PC-9 (cell line): ENCODE results near the gene LMBRD2. TPM values are rescaled to one million over a fixed set of nuclear protein-coding genes. Genes with fewer than 3 reads are reported as not detected.

Experiments used
- BruUV-seq: library from RNA; stranded (reverse); fragments of 400-500 nt; replicated peaks from 2 replicates; lab custom pipeline; 2021; lab: Mats Ljungman, UMichigan
- CTCF ChIA-PET: fragments of 300-600 bp; sonication (Branson Sonifier 250); formaldehyde crosslinking; loops from one replicate; lab custom pipeline; 2022; ENCODE audit warnings: antibody characterized with exemption; lab: Charles Lee
- POLR2A ChIA-PET: fragments of 300-600 bp; sonication (Branson Sonifier 250); formaldehyde crosslinking; loops from one replicate; lab custom pipeline; 2022; ENCODE audit warnings: antibody characterized with exemption; ENCODE audit not compliant: unreplicated experiment; lab: Charles Lee
- DNase-seq, 2 experiments: peaks; one replicate each; pipeline versions ENCODE4 v3.0.0 to v3.0.0-alpha.2; 2015 to 2022; ENCODE audit warnings: mixed read lengths in 1 of 2
- H2AFZ ChIP-seq: fragments of 200-600 bp; sonication (generic); 2 replicates; pipeline ENCODE4 v1.8.1; 2017; ENCODE audit warnings: antibody characterized with exemption
- H3F3A ChIP-seq: fragments of 200-600 bp; sonication (generic); 2 replicates; pipeline ENCODE4 v1.8.1; 2017; ENCODE audit warnings: antibody characterized with exemption, mild to moderate bottlenecking, low read depth; ENCODE audit not compliant: insufficient read depth
- H3K27ac ChIP-seq: fragments of 200-600 bp; sonication (generic); 2 replicates; pipeline ENCODE4 v1.6.1; 2016; ENCODE audit warnings: mixed run types
- H3K27me3 ChIP-seq: fragments of 200-600 bp; sonication (generic); 2 replicates; pipeline ENCODE4 v1.6.1; 2016; ENCODE audit warnings: low read depth, mixed run types; ENCODE audit not compliant: insufficient read depth
- H3K36me3 ChIP-seq: fragments of 200-600 bp; sonication (generic); 2 replicates; pipeline ENCODE4 v1.6.1; 2016; ENCODE audit warnings: low read depth, mixed run types
- H3K4me1 ChIP-seq: fragments of 200-600 bp; sonication (generic); replicated peaks from 2 replicates; pipeline ENCODE4 v1.6.1; 2016; ENCODE audit warnings: mixed run types; ENCODE audit not compliant: insufficient read depth
- H3K4me2 ChIP-seq: fragments of 200-600 bp; sonication (generic); 2 replicates; pipeline ENCODE4 v1.6.1; 2017; ENCODE audit warnings: mixed run types
- H3K4me3 ChIP-seq: fragments of 200-600 bp; sonication (generic); 2 replicates; pipeline ENCODE4 v1.6.1; 2016; ENCODE audit warnings: mixed run types
- H3K79me2 ChIP-seq: fragments of 200-600 bp; sonication (generic); 2 replicates; pipeline ENCODE4 v1.6.1; 2017; ENCODE audit warnings: low read depth, mixed run types
- H3K9me2 ChIP-seq: fragments of 200-600 bp; sonication (generic); 2 replicates; pipeline ENCODE4 v1.8.1; 2017; ENCODE audit warnings: mild to moderate bottlenecking; ENCODE audit not compliant: insufficient read depth
- H3K9me3 ChIP-seq: fragments of 200-600 bp; sonication (generic); 2 replicates; pipeline ENCODE4 v1.8.1; 2016; ENCODE audit warnings: low read depth; ENCODE audit not compliant: insufficient read depth
- H4K20me1 ChIP-seq: fragments of 200-600 bp; sonication (generic); 2 replicates; pipeline ENCODE4 v1.8.1; 2017; ENCODE audit not compliant: insufficient read depth
- EZH2 ChIP-seq: fragments of 200-600 bp; sonication (generic); IDR thresholded peaks from 2 replicates; pipeline ENCODE4 v1.8.0; 2017; ENCODE audit warnings: antibody characterized with exemption, low read depth
- intact Hi-C: fragments of 100-400 bp; cut with micrococcal nuclease; formaldehyde crosslinking; loops from one replicate; pipeline ENCODE4 v1.10.0; 2022; ENCODE audit not compliant: unreplicated experiment
- total RNA-seq: library from RNA; stranded (reverse); gene quantifications from 2 replicates; pipeline ENCODE4 v1.2.3, GENCODE V29; 2021
- TF ChIP-seq, protein P1 (sequence below): fragments of 200-600 bp; sonication (generic); conservative IDR thresholded peaks from 2 replicates; pipeline ENCODE4 v1.6.1; 2017; ENCODE audit warnings: mixed run types, antibody characterized with exemption, mild to moderate bottlenecking, moderate library complexity

Gene LMBRD2
- total RNA-seq, 1 experiment from 2014 or later: 18.0 TPM

- TF ChIP-seq, protein P1, sequence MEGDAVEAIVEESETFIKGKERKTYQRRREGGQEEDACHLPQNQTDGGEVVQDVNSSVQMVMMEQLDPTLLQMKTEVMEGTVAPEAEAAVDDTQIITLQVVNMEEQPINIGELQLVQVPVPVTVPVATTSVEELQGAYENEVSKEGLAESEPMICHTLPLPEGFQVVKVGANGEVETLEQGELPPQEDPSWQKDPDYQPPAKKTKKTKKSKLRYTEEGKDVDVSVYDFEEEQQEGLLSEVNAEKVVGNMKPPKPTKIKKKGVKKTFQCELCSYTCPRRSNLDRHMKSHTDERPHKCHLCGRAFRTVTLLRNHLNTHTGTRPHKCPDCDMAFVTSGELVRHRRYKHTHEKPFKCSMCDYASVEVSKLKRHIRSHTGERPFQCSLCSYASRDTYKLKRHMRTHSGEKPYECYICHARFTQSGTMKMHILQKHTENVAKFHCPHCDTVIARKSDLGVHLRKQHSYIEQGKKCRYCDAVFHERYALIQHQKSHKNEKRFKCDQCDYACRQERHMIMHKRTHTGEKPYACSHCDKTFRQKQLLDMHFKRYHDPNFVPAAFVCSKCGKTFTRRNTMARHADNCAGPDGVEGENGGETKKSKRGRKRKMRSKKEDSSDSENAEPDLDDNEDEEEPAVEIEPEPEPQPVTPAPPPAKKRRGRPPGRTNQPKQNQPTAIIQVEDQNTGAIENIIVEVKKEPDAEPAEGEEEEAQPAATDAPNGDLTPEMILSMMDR: no peak
- no peaks in the 10 kb centered on the region for H3K9me2 ChIP-seq
- H4K20me1 ChIP-seq: no peaks in the 10 kb centered on the region
- no peaks in the 10 kb centered on the region for H3K79me2 ChIP-seq
- no peak overlapping the region for H3K4me2 ChIP-seq
- H3K4me3 ChIP-seq: no peak overlapping the region
- CTCF ChIA-PET: no interaction called here
- H3K27ac ChIP-seq: no peak overlapping the region
- BruUV-seq: no TSS peak
- no peak overlapping the region for H2AFZ ChIP-seq
- DNase-seq: no peak
- POLR2A ChIA-PET: interaction anchor here (0.7 kb wide), 1 partner anchor 1121 kb away, joined by 3 read pairs; no protein-coding TSS in a partner anchor
- H3F3A ChIP-seq: no peaks in the 10 kb centered on the region
- H3K9me3 ChIP-seq: no peaks in the 10 kb centered on the region
- intact Hi-C loops: no loop called here
- H3K27me3 ChIP-seq: no peaks in the 10 kb centered on the region
- H3K4me1 ChIP-seq: no peaks in the 10 kb centered on the region
- H3K36me3 ChIP-seq: peaks cover 4% of the 10 kb centered on the region; the same call in 1 of the 2 replicates
These were observed 22.9 kb downstream of the LMBRD2 start for GRCh38 chr5:36128795-36129194.

GRCh38 chr5:36125868-36126267 lies 25.8 kb downstream of the LMBRD2 start:
- Histone ChIP-seq H3K4me1 (no peaks in the 10 kb centered on the region), H4K20me1 (no peaks in the 10 kb centered on the region), H3K36me3 (peaks cover 4% of the 10 kb centered on the region; the same call in 1 of the 2 replicates), H3K27ac (no peak overlapping the region), H3K27me3 (no peaks in the 10 kb centered on the region), H3K9me3 (no peaks in the 10 kb centered on the region), H2AFZ (no peak overlapping the region), H3F3A (no peaks in the 10 kb centered on the region), H3K79me2 (no peaks in the 10 kb centered on the region), H3K4me2 (no peak overlapping the region), H3K4me3 (no peak overlapping the region), H3K9me2 (no peaks in the 10 kb centered on the region)
- DNase-seq: no peak
- CTCF ChIA-PET: no interaction called here
- no TSS peak for BruUV-seq
- POLR2A ChIA-PET: no interaction called here
- intact Hi-C loops: no loop called here
- TF ChIP-seq, protein P1: no peak
- TF ChIP-seq EZH2: no peak

DNA sequence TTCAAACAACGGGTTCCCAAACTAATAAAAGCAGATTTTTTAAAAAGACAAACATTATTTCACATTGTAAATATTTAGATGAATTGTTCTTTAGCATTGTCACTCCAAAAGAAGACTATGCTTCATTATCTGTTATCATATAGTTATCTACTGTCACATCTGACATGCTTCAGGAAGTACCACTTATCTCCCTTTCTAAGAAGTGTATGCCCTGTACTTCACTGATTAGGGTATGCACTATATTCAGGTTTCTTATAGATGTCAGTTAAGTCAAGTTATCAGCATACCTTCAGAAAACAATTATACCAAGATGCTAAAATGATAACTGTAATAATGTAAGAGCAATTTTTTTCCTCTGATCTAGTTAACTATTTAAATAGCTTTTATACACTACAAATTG lies 40.4 kb downstream of the LMBRD2 start:
- H3K27me3 ChIP-seq: no peaks in the 10 kb centered on the region
- H3K4me1 ChIP-seq: no peaks in the 10 kb centered on the region
- H4K20me1 ChIP-seq: no peaks in the 10 kb centered on the region
- POLR2A ChIA-PET: interaction anchor here (0.6 kb wide), 1 partner anchor 1118 kb away, joined by 3 read pairs; no protein-coding TSS in a partner anchor
- no peaks in the 10 kb centered on the region for H3K9me3 ChIP-seq
- CTCF ChIA-PET: no interaction called here
- H3K4me2 ChIP-seq: no peak overlapping the region
- DNase-seq: no peak
- peaks cover 10% of the 10 kb centered on the region; the same call in 1 of the 2 replicates for H3K36me3 ChIP-seq
- H3F3A ChIP-seq: no peaks in the 10 kb centered on the region
- H3K27ac ChIP-seq: no peak overlapping the region
- no peak overlapping the region for H2AFZ ChIP-seq
- TF ChIP-seq, protein P1: no peak
- no peak for TF ChIP-seq EZH2
- intact Hi-C loops: no loop called here
- H3K79me2 ChIP-seq: no peaks in the 10 kb centered on the region
- no peak overlapping the region for H3K4me3 ChIP-seq
- BruUV-seq: no TSS peak
- H3K9me2 ChIP-seq: no peaks in the 10 kb centered on the region
